K562 (cell line): ENCODE data around the gene RABGAP1L. TPM values are rescaled to one million over a fixed set of nuclear protein-coding genes. Genes with fewer than 3 reads are reported as not detected.

Source experiments
- FUS ChIP-seq: fragments of 200-400 bp; formaldehyde crosslinking; optimal IDR thresholded peaks from 2 replicates; pipeline ENCODE3; 2017; ENCODE audit warnings: low read depth, low read length
- HNRNPL ChIP-seq: fragments of 200-400 bp; formaldehyde crosslinking; IDR thresholded peaks from 2 replicates; pipeline ENCODE4 v1.6.1; 2017; ENCODE audit warnings: low read depth, mild to moderate bottlenecking, low read length
- NUFIP1 ChIP-seq: fragments of 450-650 bp; IDR thresholded peaks from 2 replicates; pipeline ENCODE4 v1.6.1; 2018; ENCODE audit not compliant: partially characterized antibody
- WHSC1 ChIP-seq: IDR thresholded peaks from one replicate; pipeline ENCODE4 v1.6.1; 2012; ENCODE audit warnings: low read length, control low read depth, inconsistent platforms
- ZNF778 ChIP-seq: fragments of 450-650 bp; formaldehyde crosslinking; IDR thresholded peaks from 2 replicates; pipeline ENCODE4 v1.4.0; 2020; ENCODE audit warnings: mild to moderate bottlenecking, moderate library complexity
- polyA plus RNA-seq, 8 experiments: library from polyadenylated mRNA; depleted of rRNA in 4 of 8; stranded (reverse) in 5 of 8; unstranded in 3 of 8; fragments of >200 nt; fragmentation: Nextera tagmentation in 2 of 8; fragmentation: Illumina TruSeq in 1 of 8; extraction: Ambion mirVana in 2 of 8; extraction: Trizol in 1 of 8; gene quantifications; 2 replicates each; pipeline versions ENCODE4 v1.2.1 to v1.2.3, GENCODE V29; 2011 to 2014; ENCODE audit warnings: inconsistent platforms in 1 of 8, missing spikeins in 1 of 8
- total RNA-seq, 7 experiments: library from RNA; depleted of rRNA in 6 of 7; stranded (reverse); fragments of >200 nt in 6 of 7; fragmentation: Illumina TruSeq in 2 of 7; extraction: Trizol in 2 of 7; gene quantifications; 2 replicates each; pipeline versions ENCODE4 v1.2.1 to v1.2.3, GENCODE V29; 2011 to 2021; ENCODE audit warnings: low replicate concordance in 1 of 7
- TF ChIP-seq, protein P1 (sequence below): fragments of 250-450 bp; sonication (Bioruptor Pico); IDR thresholded peaks from 2 replicates; pipeline ENCODE4 v1.8.0; 2022; ENCODE audit warnings: moderate library complexity, mild to moderate bottlenecking, inconsistent platforms
- TF ChIP-seq, protein P2 (sequence below): sonication (generic); formaldehyde crosslinking; IDR thresholded peaks from 2 replicates; pipeline ENCODE4 v1.8.1; 2022; ENCODE audit warnings: missing genetic modification reagents
- TF ChIP-seq, protein P3 (sequence below): sonication (generic); formaldehyde crosslinking; IDR thresholded peaks from 2 replicates; pipeline ENCODE4 v1.8.0; 2022; ENCODE audit warnings: mild to moderate bottlenecking, missing genetic modification reagents
- TF ChIP-seq, protein P4 (sequence below): sonication (generic); formaldehyde crosslinking; IDR thresholded peaks from 2 replicates; pipeline ENCODE4 v1.8.0; 2023; ENCODE audit warnings: mild to moderate bottlenecking, missing genetic modification reagents
- TF ChIP-seq, protein P5 (sequence below): fragments of 250-450 bp; sonication (Bioruptor Pico); IDR thresholded peaks from 2 replicates; pipeline ENCODE4 v1.5.0; 2021; ENCODE audit warnings: mild to moderate bottlenecking, borderline replicate concordance

The RABGAP1L gene
- total and polyA plus RNA-seq, 9 of the 15 experiments (the other 6 are each of a cell fraction or from before 2014, with no cell fraction given): 16.5 to 44.9 (median 26.7) TPM

DNA sequence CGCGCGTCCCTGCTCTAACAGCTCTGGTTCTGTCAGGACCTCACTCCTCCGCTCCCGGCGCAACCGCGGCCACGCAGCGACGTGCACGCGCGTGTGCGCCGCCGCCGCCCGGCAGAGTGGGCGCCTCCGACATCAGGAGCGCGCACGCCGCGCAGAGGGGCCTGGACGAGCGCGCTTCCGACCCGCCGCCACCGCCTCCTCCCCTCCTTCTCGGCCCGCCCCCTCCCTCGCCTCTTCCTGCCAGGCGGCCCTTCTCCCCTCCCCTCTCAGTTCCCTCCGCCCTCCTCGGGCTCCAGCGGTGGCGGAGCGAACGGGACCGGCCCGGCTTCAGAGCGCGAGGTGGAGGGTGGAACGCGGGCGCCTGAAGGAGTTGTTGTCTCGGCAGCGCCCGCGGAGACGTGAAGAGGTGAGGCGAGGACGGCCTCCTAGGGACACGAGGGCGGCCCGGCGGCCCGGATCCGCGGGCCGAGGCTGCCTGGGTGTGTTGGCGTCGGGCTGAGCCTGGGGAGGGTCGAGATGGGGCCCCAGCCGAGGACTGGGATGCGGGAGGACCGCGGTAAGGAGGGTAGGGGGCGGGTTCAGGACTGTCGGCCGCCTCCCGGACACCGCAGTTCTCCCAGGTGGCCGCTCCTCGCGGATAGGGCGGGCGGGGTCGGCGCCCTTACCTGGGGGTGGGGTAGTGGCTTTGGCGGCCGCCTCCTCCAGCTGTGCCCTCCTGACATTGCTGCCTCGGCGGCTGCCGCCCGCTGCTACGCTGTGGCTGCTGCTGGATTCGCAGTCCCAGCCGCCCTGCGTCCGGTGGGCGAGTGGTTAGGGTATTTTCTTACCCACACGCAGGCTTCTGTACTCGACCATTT lies at the start of gene RABGAP1L (continued):
- TF ChIP-seq, protein P1, sequence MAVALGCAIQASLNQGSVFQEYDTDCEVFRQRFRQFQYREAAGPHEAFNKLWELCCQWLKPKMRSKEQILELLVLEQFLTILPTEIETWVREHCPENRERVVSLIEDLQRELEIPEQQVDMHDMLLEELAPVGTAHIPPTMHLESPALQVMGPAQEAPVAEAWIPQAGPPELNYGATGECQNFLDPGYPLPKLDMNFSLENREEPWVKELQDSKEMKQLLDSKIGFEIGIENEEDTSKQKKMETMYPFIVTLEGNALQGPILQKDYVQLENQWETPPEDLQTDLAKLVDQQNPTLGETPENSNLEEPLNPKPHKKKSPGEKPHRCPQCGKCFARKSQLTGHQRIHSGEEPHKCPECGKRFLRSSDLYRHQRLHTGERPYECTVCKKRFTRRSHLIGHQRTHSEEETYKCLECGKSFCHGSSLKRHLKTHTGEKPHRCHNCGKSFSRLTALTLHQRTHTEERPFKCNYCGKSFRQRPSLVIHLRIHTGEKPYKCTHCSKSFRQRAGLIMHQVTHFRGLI (CRISPR knock-in tag): peak; percentile 41; the same call in 1 of the 2 replicates
- TF ChIP-seq FUS (peak; percentile 28), ZNF778 (CRISPR knock-in tag) (no peak), HNRNPL (peak; percentile 46; the same call in 1 of the 2 replicates), WHSC1 (no peak), NUFIP1 (no peak)
- TF ChIP-seq, protein P2, sequence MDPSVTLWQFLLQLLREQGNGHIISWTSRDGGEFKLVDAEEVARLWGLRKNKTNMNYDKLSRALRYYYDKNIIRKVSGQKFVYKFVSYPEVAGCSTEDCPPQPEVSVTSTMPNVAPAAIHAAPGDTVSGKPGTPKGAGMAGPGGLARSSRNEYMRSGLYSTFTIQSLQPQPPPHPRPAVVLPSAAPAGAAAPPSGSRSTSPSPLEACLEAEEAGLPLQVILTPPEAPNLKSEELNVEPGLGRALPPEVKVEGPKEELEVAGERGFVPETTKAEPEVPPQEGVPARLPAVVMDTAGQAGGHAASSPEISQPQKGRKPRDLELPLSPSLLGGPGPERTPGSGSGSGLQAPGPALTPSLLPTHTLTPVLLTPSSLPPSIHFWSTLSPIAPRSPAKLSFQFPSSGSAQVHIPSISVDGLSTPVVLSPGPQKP (CRISPR knock-in tag): no peak
- TF ChIP-seq, protein P3, sequence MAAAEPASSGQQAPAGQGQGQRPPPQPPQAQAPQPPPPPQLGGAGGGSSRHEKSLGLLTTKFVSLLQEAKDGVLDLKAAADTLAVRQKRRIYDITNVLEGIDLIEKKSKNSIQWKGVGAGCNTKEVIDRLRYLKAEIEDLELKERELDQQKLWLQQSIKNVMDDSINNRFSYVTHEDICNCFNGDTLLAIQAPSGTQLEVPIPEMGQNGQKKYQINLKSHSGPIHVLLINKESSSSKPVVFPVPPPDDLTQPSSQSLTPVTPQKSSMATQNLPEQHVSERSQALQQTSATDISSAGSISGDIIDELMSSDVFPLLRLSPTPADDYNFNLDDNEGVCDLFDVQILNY (CRISPR knock-in tag): no peak; the same call in 1 of the 2 replicates
- TF ChIP-seq, protein P4, sequence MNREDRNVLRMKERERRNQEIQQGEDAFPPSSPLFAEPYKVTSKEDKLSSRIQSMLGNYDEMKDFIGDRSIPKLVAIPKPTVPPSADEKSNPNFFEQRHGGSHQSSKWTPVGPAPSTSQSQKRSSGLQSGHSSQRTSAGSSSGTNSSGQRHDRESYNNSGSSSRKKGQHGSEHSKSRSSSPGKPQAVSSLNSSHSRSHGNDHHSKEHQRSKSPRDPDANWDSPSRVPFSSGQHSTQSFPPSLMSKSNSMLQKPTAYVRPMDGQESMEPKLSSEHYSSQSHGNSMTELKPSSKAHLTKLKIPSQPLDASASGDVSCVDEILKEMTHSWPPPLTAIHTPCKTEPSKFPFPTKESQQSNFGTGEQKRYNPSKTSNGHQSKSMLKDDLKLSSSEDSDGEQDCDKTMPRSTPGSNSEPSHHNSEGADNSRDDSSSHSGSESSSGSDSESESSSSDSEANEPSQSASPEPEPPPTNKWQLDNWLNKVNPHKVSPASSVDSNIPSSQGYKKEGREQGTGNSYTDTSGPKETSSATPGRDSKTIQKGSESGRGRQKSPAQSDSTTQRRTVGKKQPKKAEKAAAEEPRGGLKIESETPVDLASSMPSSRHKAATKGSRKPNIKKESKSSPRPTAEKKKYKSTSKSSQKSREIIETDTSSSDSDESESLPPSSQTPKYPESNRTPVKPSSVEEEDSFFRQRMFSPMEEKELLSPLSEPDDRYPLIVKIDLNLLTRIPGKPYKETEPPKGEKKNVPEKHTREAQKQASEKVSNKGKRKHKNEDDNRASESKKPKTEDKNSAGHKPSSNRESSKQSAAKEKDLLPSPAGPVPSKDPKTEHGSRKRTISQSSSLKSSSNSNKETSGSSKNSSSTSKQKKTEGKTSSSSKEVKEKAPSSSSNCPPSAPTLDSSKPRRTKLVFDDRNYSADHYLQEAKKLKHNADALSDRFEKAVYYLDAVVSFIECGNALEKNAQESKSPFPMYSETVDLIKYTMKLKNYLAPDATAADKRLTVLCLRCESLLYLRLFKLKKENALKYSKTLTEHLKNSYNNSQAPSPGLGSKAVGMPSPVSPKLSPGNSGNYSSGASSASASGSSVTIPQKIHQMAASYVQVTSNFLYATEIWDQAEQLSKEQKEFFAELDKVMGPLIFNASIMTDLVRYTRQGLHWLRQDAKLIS (CRISPR knock-in tag): peak; percentile 72
- TF ChIP-seq, protein P5, sequence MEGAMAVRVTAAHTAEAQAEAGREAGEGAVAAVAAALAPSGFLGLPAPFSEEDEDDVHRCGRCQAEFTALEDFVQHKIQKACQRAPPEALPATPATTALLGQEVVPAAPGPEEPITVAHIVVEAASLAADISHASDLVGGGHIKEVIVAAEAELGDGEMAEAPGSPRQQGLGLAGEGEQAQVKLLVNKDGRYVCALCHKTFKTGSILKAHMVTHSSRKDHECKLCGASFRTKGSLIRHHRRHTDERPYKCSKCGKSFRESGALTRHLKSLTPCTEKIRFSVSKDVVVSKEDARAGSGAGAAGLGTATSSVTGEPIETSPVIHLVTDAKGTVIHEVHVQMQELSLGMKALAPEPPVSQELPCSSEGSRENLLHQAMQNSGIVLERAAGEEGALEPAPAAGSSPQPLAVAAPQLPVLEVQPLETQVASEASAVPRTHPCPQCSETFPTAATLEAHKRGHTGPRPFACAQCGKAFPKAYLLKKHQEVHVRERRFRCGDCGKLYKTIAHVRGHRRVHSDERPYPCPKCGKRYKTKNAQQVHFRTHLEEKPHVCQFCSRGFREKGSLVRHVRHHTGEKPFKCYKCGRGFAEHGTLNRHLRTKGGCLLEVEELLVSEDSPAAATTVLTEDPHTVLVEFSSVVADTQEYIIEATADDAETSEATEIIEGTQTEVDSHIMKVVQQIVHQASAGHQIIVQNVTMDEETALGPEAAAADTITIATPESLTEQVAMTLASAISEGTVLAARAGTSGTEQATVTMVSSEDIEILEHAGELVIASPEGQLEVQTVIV (CRISPR knock-in tag): no peak
